HG03457 (cell line): ENCODE measurements around the gene TGFA.
A peak's percentile ranks its signal among the peaks of the same experiment; 100 is the strongest.

Source experiments
- ATAC-seq: cut with Tn5 transposase; IDR thresholded peaks from one replicate; pipeline ENCODE4 v1.9.1; 2021; ENCODE audit warnings: moderate number of reproducible peaks; ENCODE audit not compliant: unreplicated experiment

The TGFA gene

GRCh38 chr2:70525032-70525431 lies 28.6 kb downstream of the TGFA start:
- no peak for ATAC-seq

- no peak for ATAC-seq
Observed at GRCh38 chr2:70523996-70524965, 29.3 kb downstream of the TGFA start.

DNA sequence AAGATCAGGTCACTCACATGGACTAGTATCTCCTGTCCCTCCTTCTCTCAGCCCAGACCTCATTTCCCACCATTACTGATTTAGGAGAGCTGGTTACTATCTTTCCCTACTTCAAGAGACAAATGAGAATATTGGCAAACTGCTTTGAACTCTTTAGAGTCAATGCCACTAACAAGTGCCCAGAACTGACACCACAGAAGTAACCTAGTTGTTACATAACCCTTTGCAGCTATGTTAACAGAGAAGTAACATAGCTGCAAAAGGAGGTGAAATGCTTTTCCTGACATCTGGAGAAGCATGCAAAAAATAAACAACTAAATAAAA lies 30.0 kb downstream of the TGFA start:
- ATAC-seq = no peak

GRCh38 chr2:70522627-70523026 lies 31.0 kb downstream of the TGFA start:
- no peak for ATAC-seq

- ATAC-seq = no peak
Observed at GRCh38 chr2:70520825-70521224, 32.8 kb downstream of the TGFA start.

DNA sequence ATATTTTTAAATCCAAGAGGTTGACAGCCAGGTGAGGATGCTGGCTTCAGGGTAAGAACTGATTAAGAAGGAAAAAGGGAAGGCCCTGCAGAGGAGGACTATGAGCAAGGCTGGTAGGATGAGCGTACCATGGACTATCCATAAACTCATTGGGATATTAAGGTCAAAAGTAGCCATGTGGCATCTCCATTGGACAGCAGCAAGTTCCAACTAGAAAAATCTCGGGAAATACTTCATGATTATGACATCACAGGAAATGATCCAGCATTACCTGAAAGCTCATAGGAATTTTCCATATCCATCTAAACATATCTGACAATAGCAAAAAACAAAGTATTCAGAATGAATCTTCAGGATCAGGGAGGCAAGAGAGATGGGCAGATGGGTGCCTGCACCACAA lies 34.2 kb downstream of the TGFA start:
- no peak for ATAC-seq

DNA sequence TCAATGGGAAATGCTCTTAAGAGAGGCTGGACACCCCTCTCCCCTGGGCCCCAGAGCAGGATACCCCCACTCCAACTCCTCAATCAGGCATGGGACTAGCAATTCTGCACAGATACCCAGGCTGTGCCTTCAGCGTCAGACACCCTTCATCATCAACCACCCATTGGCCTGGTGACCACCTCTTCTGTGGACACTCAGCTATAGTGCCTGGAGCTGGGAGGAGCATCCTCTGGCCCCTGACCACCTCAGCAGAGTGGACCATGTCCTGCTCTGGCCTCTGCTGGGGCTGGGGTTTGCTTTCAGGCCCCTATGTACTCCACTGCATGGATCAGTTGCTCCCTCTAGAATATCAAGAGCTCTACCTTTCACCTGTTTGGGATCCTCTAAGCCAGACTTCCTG lies 35.1 kb downstream of the TGFA start:
- no peak for ATAC-seq

DNA sequence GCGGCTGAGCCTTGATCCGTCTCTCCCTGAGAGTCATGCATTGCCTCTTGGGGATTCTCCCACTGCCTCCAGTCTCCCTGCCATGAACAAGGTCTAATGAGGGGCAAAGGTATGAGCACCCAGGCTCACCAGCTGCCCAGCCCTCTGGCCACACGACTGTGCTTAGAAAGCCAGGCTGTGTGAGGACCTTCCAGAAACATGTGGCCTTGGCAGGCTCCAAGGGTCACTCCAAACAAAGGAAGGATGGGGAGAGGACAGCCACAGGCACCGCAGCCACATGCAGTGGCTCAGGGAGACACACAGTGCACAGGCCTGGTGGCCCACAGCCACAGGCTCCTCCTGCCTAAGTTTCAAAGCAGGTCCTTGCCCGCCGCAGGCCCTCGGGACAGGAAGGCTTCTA lies 35.8 kb downstream of the TGFA start:
- ATAC-seq = no peak

- peak; percentile 93 for ATAC-seq
Observed at GRCh38 chr2:70516596-70516995, 37.0 kb downstream of the TGFA start.

DNA sequence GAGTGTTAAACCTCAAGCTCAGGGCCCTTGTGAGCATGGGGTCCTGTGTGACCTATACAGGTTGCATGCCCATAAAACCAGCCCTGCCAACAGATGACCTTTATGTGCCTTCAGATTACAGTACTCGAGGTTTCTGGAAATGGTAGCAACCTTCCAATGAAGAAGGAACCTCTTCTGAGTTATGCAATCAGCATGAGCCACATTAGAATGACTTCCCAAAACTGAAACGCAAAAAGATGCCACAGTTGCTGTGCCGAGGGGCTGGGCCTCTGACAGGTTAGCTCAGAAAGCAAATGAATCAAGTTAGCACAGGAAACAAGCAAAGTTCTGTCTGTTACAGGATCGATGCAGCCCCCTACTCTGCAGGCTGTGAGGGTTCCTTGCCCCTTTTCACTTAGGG lies 37.7 kb downstream of the TGFA start:
- no peak for ATAC-seq

DNA sequence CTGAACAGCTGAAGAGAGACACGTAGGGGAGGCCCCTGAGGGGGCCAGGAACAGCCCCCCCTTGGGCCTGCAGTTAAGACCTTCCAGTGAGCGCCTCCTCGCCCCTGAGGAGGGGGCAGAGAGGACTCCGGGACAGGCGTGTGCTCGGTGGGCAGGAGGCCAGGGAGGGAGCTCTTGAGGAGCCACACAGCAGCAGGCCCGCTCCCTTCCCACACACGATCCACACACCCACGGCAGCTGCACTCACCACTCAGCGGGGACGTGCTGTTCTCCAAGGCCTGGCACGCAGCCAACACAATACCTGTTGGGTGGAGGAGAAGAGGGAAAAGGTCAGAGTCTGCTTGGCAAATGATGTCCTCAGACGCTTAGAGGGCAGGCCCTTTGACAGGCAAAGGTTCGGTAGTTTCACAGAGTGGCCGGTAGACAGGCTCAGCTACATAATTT lies 39.0 kb downstream of the TGFA start:
- no peak for ATAC-seq

DNA sequence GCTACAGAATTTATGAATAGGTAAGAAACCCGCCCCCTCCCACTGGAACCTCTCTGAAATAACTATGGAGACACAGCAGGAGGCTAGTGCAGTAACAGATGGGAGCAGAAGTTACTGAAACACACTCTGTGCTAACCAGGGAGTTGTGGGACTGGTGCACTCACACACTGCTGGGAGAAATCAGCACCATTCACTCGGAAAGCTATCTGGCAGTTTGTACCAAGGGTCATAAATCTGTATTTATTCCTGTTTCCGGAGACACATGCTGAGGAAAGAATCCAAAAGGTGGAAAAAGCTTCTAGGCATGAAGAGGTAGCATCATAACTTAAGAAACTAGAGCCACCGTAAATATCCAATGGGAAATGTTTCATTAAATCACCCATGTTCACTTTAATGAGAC lies 39.9 kb downstream of the TGFA start:
- ATAC-seq = no peak

- ATAC-seq = no peak
Observed at GRCh38 chr2:70511971-70512729, 41.5 kb downstream of the TGFA start.

- ATAC-seq = no peak
Observed at GRCh38 chr2:70510313-70510712, 43.3 kb downstream of the TGFA start.

- no peak for ATAC-seq
Observed at GRCh38 chr2:70509565-70509964, 44.1 kb downstream of the TGFA start.

DNA sequence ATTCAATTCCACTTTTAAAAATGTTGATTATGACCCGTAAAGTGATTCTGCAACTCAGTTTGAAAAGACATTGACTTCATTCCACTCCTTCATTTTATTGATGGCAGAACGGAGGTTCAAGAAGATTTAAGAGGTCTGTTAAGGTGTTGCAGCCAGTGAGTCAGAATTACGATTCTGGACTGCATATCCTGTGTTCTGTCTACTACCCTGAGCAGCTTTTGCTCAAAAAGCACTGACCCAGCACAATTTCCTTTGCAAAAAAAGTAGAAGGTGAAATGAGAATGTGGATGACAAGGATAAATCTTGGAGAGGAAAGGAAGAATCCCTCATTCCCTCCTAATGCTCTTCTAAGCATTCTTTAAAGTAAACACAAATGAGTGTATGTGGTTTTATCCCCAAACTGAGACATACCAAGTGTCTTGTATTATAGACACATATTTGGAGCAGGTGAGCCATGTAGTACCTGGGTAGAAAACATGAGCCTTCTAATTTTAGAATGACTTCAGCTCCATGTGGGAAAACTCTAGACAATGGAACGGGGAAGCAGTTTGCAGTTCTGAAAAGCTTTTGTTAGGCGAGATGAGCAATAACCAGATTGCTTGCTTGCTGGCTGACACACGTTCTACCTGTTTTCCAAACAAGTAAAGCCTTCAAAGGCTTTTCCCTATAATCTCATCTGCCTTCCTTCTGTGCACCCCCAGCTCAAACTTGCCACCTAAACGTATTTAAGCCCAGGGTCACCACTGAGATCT lies 44.7 kb downstream of the TGFA start:
- ATAC-seq = no peak

DNA sequence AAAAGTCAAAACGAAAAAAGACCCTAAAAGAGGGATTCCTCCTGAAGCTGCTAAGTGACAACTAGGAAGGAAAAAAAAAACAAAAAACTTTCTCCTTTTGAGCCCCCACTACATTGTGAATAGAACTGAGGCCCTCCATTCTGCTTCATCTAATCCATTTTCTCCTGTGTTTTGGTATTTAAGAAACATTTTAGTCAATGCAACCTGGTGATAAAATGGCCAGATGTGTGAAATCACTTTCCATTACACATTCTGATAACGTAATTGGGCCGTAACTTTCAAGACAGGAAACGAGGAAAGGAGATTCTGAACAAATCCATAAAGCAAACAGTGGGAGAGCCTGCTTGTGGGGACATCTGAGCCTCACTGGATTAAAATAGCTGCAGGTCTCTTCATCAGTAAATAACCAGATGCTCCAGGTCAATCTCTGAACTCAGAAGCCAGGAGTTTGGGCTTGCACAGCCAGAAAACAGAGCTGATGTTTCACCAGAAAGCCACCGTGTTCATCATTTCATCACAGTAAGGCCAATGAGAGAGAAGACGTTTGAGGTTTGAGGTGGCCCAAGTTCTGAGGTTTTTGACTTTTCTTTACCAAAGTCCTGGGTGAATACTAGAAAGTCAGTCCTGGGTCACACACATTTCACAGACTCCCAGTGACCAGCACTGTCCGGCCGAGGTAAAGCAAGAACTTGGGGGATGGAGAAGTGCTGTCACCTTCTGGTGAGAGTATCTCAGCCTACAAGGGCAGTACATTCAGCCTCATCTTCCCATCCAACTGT lies 47.8 kb downstream of the TGFA start:
- ATAC-seq = no peak

DNA sequence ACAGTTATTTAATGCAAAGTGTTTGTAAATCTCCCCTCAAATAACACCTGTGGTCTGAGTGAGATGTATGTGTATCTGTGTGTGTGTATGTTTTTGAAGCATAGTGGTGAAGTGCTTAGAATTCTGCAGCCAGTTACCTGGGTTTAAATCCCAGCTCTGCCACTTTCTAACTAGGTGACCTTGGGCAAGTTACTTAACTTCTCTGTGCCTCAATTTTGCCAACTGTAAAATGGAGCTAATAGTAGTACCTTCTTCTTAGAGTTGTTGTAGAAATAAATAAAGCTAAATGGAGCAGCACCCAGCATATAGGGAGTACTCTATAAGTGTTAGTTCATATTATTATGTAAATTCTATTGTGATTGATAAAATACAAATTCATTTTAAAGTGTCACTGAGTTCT lies 48.9 kb downstream of the TGFA start:
- no peak for ATAC-seq

DNA sequence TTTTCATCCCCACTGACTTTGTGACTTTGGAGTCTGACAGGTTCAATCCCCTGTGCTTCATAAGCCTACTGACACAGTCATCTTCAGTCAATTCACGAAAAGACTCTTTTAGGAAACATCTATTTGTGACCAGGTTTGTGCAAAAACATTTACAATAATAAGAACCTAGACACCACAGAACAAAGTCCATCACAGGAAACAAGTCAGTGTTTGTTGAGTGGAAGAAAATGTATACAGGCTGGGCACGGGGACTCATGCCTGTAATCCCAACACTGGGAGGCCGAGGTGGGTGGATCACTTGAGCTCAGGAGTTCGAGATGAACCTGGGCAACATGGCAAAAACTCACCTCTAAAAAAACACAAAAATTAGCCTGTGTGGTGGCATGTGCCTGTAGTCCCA lies 49.7 kb downstream of the TGFA start:
- ATAC-seq = no peak

GRCh38 chr2:70501728-70502127 lies 51.9 kb downstream of the TGFA start:
- ATAC-seq = no peak

DNA sequence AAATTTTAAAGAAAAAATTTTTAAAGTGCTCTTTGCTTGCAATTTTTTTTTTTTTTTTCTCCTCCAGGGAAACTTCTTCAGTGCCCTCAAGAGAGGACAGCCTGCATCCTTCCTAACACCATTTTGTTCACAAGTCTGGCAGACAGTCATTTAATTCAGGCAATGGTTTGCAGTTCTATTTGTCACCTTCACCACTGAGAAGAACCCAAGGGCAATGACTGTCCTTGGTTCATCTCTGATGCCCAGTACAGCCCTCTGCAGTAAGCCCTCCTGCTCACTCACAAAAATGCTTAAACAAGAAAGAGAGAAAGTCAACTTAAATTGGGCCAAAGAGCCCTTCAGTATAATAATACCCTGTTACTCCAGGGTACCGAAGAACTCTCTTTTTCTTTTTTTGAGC lies 52.4 kb downstream of the TGFA start:
- no peak for ATAC-seq
